Activated T-helper 1 cell treated with anti-CD3 and anti-CD28 coated beads, Interleukin-12 subunit alpha, Interleukin-12 subunit beta, Interleukin-2, Interleukin-4 antibody, amounts not matched to agents 30 ng/mL and 10 ng/mL and 1 ng/mL, durations not matched to agents 14 hours and 24 hours and 36 hours (primary cell): ENCODE data around the gene MLN. TPM values are rescaled to one million over a fixed set of nuclear protein-coding genes. Genes with fewer than 3 reads are reported as not detected.

Experiments
- DNase-seq: peaks from one replicate; pipeline ENCODE4 v3.0.0; 2021; ENCODE audit warnings: low spot score
- H3K27ac Mint-ChIP-seq: one replicate; pipeline ENCODE4 v1.8.0; 2021; ENCODE audit warnings: mild to moderate bottlenecking, mixed read lengths
- H3K27me3 Mint-ChIP-seq: one replicate; pipeline ENCODE4 v1.8.0; 2022; ENCODE audit warnings: mild to moderate bottlenecking, moderate library complexity, mixed read lengths; ENCODE audit not compliant: insufficient read depth
- H3K36me3 Mint-ChIP-seq: one replicate; pipeline ENCODE4 v1.8.0; 2021; ENCODE audit warnings: low read depth, mixed read lengths
- H3K4me1 Mint-ChIP-seq: one replicate; pipeline ENCODE4 v1.8.0; 2021; ENCODE audit warnings: low read depth, mixed read lengths
- H3K4me3 Mint-ChIP-seq: one replicate; pipeline ENCODE4 v1.8.0; 2021; ENCODE audit warnings: mild to moderate bottlenecking, moderate library complexity, mixed read lengths
- H3K9me3 Mint-ChIP-seq: one replicate; pipeline ENCODE4 v1.8.0; 2021; ENCODE audit warnings: mixed read lengths
- intact Hi-C: fragments of 100-400 bp; cut with micrococcal nuclease; formaldehyde crosslinking; loops from one replicate; pipeline ENCODE4 v1.15.1; 2024
- total RNA-seq: library from RNA; stranded (reverse); gene quantifications from 2 replicates; pipeline ENCODE4 v1.2.3, GENCODE V29; 2022

The MLN gene
- total RNA-seq, 1 donor from 2014 or later, result not detected

GRCh38 chr6:33818293-33818692 lies 14.5 kb upstream of the MLN start:
- Mint-ChIP-seq H3K9me3 (no peaks in the 10 kb centered on the region), H3K4me1 (peaks cover 8% of the 10 kb centered on the region), H3K4me3 (no peak overlapping the region), H3K36me3 (no peaks in the 10 kb centered on the region), H3K27me3 (peaks cover 21% of the 10 kb centered on the region), H3K27ac (no peak overlapping the region)
- no peak for DNase-seq
- intact Hi-C loops, result no loop called here

DNA sequence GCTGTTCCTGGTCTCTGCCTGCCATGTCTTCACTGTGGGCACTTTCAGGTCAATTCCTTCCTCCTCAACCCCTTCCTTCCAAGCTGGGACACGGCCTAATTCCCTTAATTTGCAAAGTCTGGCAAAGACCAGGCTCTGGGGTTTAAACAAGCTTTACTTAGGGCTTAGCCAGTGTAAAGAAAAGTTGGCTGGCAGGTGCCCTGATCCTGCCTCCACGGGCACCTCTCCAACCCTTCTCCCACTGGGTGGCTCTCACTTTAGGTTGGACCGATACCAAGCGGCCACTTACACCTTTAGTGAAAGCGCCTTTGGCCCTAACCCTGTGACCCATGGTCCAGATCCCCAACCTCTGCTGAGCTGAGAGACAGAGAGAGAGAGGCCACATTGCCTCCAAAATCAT lies 13.7 kb upstream of the MLN start:
- no peak overlapping the region for H3K4me3 Mint-ChIP-seq
- peaks cover 24% of the 10 kb centered on the region for H3K27me3 Mint-ChIP-seq
- no peak overlapping the region for H3K27ac Mint-ChIP-seq
- intact Hi-C loops, result no loop called here
- no peaks in the 10 kb centered on the region for H3K36me3 Mint-ChIP-seq
- no peaks in the 10 kb centered on the region for H3K9me3 Mint-ChIP-seq
- DNase-seq, result no peak
- peaks cover 8% of the 10 kb centered on the region for H3K4me1 Mint-ChIP-seq

GRCh38 chr6:33816911-33817310 lies 13.1 kb upstream of the MLN start:
- no peak overlapping the region for H3K4me3 Mint-ChIP-seq
- no peak for DNase-seq
- H3K9me3 Mint-ChIP-seq, result no peaks in the 10 kb centered on the region
- intact Hi-C loops, result no loop called here
- no peaks in the 10 kb centered on the region for H3K36me3 Mint-ChIP-seq
- peaks cover 8% of the 10 kb centered on the region for H3K4me1 Mint-ChIP-seq
- H3K27me3 Mint-ChIP-seq, result peaks cover 28% of the 10 kb centered on the region
- H3K27ac Mint-ChIP-seq, result no peak overlapping the region

DNA sequence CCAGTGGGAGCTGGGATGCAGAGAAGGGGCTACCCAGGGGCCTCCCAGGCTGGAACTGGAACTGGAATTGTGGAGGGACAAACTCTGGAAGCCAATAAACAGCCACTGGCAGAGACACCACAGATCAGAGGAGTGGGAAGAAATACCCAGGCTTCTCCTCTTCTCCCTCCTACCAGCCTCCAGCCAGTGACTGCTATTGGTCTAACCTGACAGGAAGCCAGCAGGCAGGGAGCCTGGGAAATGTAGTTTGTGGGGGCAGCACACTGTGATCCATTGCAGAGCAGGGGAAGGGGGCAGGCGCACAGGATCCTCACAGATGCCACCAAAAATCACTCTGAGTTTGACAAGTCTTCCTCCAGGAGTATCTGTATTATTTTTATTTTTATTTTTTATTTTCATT lies 12.1 kb upstream of the MLN start:
- intact Hi-C loops, result no loop called here
- Mint-ChIP-seq H3K4me3 (no peak overlapping the region), H3K36me3 (no peaks in the 10 kb centered on the region), H3K4me1 (peaks cover 8% of the 10 kb centered on the region), H3K9me3 (no peaks in the 10 kb centered on the region), H3K27me3 (peaks cover 34% of the 10 kb centered on the region), H3K27ac (no peak overlapping the region)
- DNase-seq, result no peak

GRCh38 chr6:33813990-33814985 lies 10.5 kb upstream of the MLN start:
- no peak overlapping the region for H3K27ac Mint-ChIP-seq
- no peak for DNase-seq
- H3K9me3 Mint-ChIP-seq, result no peaks in the 10 kb centered on the region
- no peaks in the 10 kb centered on the region for H3K36me3 Mint-ChIP-seq
- H3K27me3 Mint-ChIP-seq, result peaks cover 39% of the 10 kb centered on the region
- H3K4me3 Mint-ChIP-seq, result no peak overlapping the region
- intact Hi-C loops, result loop anchor here (2.0 kb wide), 1 partner anchor 25 kb away; the partner anchor contains the start of gene LEMD2
- H3K4me1 Mint-ChIP-seq, result peaks cover 8% of the 10 kb centered on the region

DNA sequence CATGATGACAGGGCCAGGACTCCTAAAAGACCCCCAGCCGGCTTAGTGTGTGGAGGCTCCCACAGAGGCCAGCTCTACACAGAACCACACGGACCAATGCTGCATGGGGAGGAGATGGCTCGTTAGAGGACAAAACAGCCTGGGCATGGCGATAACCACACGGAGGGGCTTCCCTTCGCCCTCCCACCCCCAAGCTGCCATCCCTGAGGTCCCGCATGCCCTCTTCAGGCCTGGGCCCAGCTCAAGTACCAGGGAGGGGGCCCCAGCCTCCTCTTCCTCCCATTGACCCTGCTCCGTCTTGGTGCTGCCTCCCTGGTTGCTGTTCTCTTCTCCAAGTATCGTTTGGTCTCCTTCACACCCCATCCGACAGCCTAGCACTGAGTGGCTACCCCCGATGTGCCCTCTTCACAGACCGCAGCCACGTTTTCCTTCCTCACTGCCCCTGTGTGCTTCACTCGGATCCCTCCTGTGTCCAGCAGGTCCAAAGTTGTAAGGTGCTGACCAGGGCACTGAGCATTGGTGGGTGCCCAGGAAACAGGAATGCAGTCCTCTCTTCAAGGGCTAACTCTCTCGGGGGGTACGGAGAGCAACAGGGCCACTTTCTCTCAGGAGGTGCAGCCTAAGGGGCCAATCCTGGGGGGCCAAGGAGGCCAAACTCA lies 9.6 kb upstream of the MLN start:
- H3K27ac Mint-ChIP-seq, result no peak overlapping the region
- intact Hi-C loops, result loop anchor here (2.0 kb wide), 1 partner anchor 25 kb away; the partner anchor contains the start of gene LEMD2
- DNase-seq, result no peak
- H3K4me1 Mint-ChIP-seq, result peaks cover 6% of the 10 kb centered on the region
- H3K27me3 Mint-ChIP-seq, result peaks cover 45% of the 10 kb centered on the region
- no peak overlapping the region for H3K4me3 Mint-ChIP-seq
- H3K9me3 Mint-ChIP-seq, result no peaks in the 10 kb centered on the region
- H3K36me3 Mint-ChIP-seq, result no peaks in the 10 kb centered on the region

DNA sequence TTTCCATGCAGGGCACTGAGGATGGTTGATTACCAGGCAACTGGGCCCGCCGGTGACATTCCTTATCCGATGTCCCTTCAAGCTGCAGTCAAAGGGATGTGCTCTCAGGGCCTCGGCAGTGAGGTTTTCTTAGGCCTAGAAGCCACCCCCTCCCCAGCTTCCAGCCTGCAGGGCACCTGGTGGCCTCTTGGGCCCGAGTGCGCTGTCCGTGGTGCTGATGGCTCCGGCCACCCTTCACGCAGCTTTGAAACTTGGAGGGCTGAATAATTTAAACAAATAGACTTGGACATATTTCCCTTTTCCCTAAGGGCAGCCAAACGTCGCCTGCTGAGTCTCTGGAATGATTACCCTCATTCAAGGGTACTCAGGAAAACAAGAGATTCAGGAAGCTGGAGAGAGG lies 8.9 kb upstream of the MLN start:
- peaks cover 45% of the 10 kb centered on the region for H3K27me3 Mint-ChIP-seq
- intact Hi-C loops, result loop anchor here (2.0 kb wide), 1 partner anchor 24 kb away; the partner anchor contains the start of gene LEMD2
- DNase-seq, result peak; percentile 28

GRCh38 chr6:33809594-33809993 lies 5.8 kb upstream of the MLN start:
- DNase-seq, result no peak
- no peak overlapping the region for H3K4me3 Mint-ChIP-seq
- no peaks in the 10 kb centered on the region for H3K36me3 Mint-ChIP-seq
- peaks cover 37% of the 10 kb centered on the region for H3K27me3 Mint-ChIP-seq
- H3K4me1 Mint-ChIP-seq, result peaks cover 17% of the 10 kb centered on the region
- intact Hi-C loops, result no loop called here
- H3K9me3 Mint-ChIP-seq, result no peaks in the 10 kb centered on the region
- no peak overlapping the region for H3K27ac Mint-ChIP-seq

More for the DNA sequence above, 8.9 kb upstream of the MLN start:
- H3K36me3 Mint-ChIP-seq, result no peaks in the 10 kb centered on the region
- no peaks in the 10 kb centered on the region for H3K9me3 Mint-ChIP-seq
- H3K4me1 Mint-ChIP-seq, result peaks cover 12% of the 10 kb centered on the region
- no peak overlapping the region for H3K27ac Mint-ChIP-seq
- H3K4me3 Mint-ChIP-seq, result no peak overlapping the region

DNA sequence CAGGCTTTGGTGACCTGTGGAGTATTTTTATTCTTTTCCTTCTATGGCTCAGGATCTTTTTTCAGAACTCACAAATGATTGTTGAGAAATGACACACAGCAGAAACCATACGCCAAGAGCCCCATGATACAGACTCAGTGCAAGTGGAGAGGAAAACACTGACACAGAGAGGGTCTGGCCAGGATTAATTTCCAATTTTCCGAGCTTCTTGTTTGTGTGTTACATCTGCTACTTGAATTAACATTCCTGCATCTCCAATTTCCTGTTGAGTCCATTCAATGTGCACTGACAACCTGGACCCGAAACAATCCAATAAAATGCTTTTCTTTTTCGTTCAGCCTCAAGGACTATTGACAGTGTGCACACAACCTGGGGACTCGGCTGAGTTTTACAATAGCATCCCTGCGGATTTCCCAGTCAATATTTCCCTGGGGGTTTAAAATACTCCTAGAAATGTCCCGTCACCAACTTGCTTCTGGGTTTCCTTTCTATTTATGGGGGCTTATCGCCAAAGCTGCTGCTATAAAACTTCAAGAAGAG lies 4.9 kb upstream of the MLN start:
- Mint-ChIP-seq H3K4me3 (no peak overlapping the region), H3K27ac (no peak overlapping the region), H3K36me3 (no peaks in the 10 kb centered on the region), H3K9me3 (no peaks in the 10 kb centered on the region), H3K4me1 (peaks cover 17% of the 10 kb centered on the region), H3K27me3 (peaks cover 39% of the 10 kb centered on the region)
- intact Hi-C loops, result no loop called here
- DNase-seq, result no peak

DNA sequence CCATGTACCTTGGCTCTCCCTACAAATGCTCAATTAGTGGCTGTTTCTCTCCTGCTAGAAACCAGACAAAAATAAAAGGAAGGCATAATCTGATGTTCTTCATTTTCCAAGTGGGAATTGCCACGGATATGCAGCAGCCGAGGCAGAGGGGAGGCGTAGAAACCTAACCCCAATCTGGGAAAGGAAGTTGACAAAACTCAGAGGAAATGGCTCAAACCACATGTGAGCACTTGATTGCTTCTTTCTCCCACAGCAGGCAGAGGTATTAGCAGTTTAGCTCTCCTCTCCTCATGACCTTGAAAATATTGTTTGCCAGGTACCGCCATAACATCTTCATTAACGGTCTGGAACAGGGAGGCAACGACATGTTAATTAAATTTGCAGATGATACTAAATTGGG lies 3.8 kb upstream of the MLN start:
- Mint-ChIP-seq H3K4me3 (no peak overlapping the region), H3K9me3 (no peaks in the 10 kb centered on the region), H3K27ac (no peak overlapping the region), H3K4me1 (peaks cover 17% of the 10 kb centered on the region), H3K27me3 (peaks cover 35% of the 10 kb centered on the region), H3K36me3 (no peaks in the 10 kb centered on the region)
- intact Hi-C loops, result no loop called here
- DNase-seq, result no peak

DNA sequence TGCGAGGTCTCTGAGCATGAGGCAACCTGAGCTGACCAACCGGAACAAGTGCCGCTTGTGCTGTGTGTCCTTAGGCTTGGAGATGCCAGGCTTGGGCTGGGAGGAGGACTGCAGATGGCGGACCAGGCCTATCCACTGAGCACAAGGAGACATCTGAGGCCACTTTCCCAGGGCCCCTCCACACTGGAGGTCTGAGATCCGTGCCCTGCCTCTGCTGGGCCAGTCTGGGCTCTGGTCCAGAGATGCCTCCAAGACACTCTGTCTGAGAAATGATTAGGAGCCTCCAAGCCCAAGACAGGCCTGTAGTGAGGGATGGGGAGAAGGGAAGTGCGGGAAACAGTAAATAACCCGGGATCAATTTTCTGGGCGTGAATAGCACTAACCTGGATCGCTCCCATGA lies 3.0 kb upstream of the MLN start:
- Mint-ChIP-seq H3K4me1 (peaks cover 17% of the 10 kb centered on the region), H3K27me3 (peaks cover 27% of the 10 kb centered on the region), H3K9me3 (no peaks in the 10 kb centered on the region), H3K27ac (no peak overlapping the region), H3K4me3 (no peak overlapping the region), H3K36me3 (no peaks in the 10 kb centered on the region)
- intact Hi-C loops, result no loop called here
- no peak for DNase-seq

DNA sequence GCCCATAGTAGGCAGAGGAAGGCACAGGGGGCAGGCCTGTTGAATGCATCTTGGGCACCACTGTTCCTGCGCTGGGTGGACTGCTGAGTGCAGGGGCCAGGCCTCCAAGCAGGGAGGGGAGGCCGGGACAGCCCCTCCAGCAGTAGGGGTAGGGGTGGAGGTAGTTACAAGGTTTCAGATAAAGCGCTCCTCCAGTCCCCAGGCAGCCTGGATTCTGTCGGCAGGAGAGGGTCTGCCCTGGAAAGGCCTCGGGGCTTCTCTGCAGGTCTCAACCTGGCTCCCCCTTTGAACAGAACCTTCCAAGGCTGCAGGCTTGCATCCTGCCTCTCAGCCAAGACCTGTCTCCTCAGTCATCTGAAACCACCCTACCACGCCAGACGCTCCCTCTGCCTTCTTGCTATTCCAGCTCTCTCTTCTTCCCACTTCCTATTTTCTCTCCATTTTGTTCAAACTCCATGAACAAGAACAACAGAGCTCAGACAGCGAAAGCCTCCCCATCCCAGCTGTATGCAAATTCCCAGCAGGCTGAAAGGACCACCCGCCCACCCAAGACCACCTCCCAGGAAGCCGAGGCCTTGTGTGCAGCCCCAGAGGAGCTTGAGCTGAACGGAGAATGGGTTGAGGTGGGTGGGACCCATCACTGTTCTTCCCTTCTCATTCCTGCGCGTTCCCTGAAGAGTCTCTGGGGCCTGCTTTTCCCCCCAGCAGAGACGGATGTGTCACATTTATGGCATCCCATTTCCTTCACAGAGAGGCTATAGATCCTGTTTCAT lies 1.4 kb downstream of the MLN start:
- Mint-ChIP-seq H3K4me3 (no peak overlapping the region), H3K27me3 (peaks cover 11% of the 10 kb centered on the region), H3K4me1 (peaks cover 3% of the 10 kb centered on the region), H3K36me3 (no peaks in the 10 kb centered on the region), H3K27ac (no peak overlapping the region), H3K9me3 (no peaks in the 10 kb centered on the region)
- intact Hi-C loops, result no loop called here
- DNase-seq, result no peak
